Heart right ventricle (tissue), 16 donors: ENCODE results near the gene HAS3. TPM values are rescaled to one million over a fixed set of nuclear protein-coding genes. Genes with fewer than 3 reads are reported as not detected.

Experiments
- ATAC-seq, 8 donors: fragments of 200-7000 bp; cut with Tn5 transposase; one replicate each; pipeline ENCODE4 v1.9.1; 2020; ENCODE audit warnings: mild to moderate bottlenecking in 8 of 8, moderate library complexity in 8 of 8, moderate number of reproducible peaks in 1 of 8
- DNase-seq, 2 donors: peaks; one replicate each; pipeline ENCODE4 v3.0.0-alpha.2; 2020
- H3K27ac ChIP-seq, 10 donors: fragments of 200-600 bp; sonication (generic) in 2 of 10; one replicate each; pipeline versions ENCODE4 v1.5.0 to v1.8.0; 2020 to 2022; ENCODE audit warnings: mild to moderate bottlenecking in 3 of 10
- H3K27me3 ChIP-seq, 7 donors: fragments of 200-600 bp; one replicate each; pipeline ENCODE4 v1.8.0; 2021 to 2022; ENCODE audit warnings: mild to moderate bottlenecking in 2 of 7
- H3K36me3 ChIP-seq, 9 donors: fragments of 200-600 bp; sonication (generic) in 1 of 9; one replicate each; pipeline versions ENCODE4 v1.5.0 to v1.8.0; 2020 to 2022; ENCODE audit warnings: mild to moderate bottlenecking in 2 of 9
- H3K4me1 ChIP-seq, 9 donors: fragments of 200-600 bp; sonication (generic) in 1 of 9; one replicate each; pipeline versions ENCODE4 v1.5.0 to v1.8.0; 2020 to 2022; ENCODE audit warnings: mild to moderate bottlenecking in 4 of 9
- H3K4me3 ChIP-seq, 10 donors: fragments of 200-600 bp; sonication (generic) in 2 of 10; one replicate each; pipeline versions ENCODE4 v1.5.0 to v1.8.0; 2020 to 2022; ENCODE audit warnings: mild to moderate bottlenecking in 7 of 10, moderate library complexity in 2 of 10
- H3K9me3 ChIP-seq, 11 donors: fragments of 200-600 bp in 10 of 11; sonication (generic) in 2 of 11; one replicate each; pipeline versions ENCODE4 v1.5.0 to v1.8.0; 2013 to 2022; ENCODE audit warnings: mild to moderate bottlenecking in 2 of 11, control low read depth in 1 of 11, moderate library complexity in 1 of 11
- CTCF ChIP-seq, 9 donors: fragments of 200-600 bp; sonication (generic) in 2 of 9; IDR thresholded peaks; one replicate each; pipeline versions ENCODE4 v1.5.0 to v1.8.0; 2021 to 2022; ENCODE audit warnings: antibody characterized with exemption in 9 of 9, mild to moderate bottlenecking in 5 of 9, moderate library complexity in 1 of 9
- WGBS, 2 donors: extraction: QIAGEN DNeasy Blood & Tissue Kit; methylation state at CpG; one replicate each; pipeline ENCODE4 v1.1.7; 2013; ENCODE audit warnings: inconsistent platforms in 1 of 2; 5-methylcytosine and 5-hydroxymethylcytosine counted together
- intact Hi-C, 10 donors: fragments of 100-400 bp; cut with DNase I; formaldehyde crosslinking; loops; one replicate each; pipeline versions ENCODE4 v1.11.1 to v1.14.2; 2022
- polyA plus RNA-seq, 2 donors: library from polyadenylated mRNA; stranded (reverse); fragments of 200-250 nt; gene quantifications; one replicate each; pipeline ENCODE4 v1.2.3, GENCODE V29; 2013
- total RNA-seq, 10 donors: library from RNA; stranded (reverse); fragmentation: NEBNext Ultra II Directional in 3 of 10; extraction: Animal tissue kit (Norgen Biotek cat#: 25700) in 3 of 10; gene quantifications; one replicate each; pipeline versions ENCODE4 v1.2.1 to v1.2.4, GENCODE V29; 2021 to 2023
- donor health status: Arrhythmogenic right ventricular cardiomyopathy.
- donor health status: ischemic (EF 13 %, LVEDD 7.1; RV severe dilation, severe dysfunction).
- donor health status: healthy with polysubstance abuse.
- donor health status: DM: no; HTN: yes; CAD: no.
- donor health status: DM: no; HTN: no; CAD: no.
- donor health status: ischemic (EF 25% LVEDD 6.9; RV normal size, moderate dysfunction).
- donor health status: ischemic (EF 25% LVEDD 5.7; RV mildly dilated, moderate dysfunction).
- donor health status: healthy.
- donor health status: DM: yes; HTN: yes; CAD: no.
- donor health status: Ischemic cardiomyopathy.
- donor health status: ischemic (EF 35%, LVEDD 5.7; RV mildly dilated, moderate dysfunction).
- donor health status: nonischemic (EF 11% LVEDD 7.7; RV severe dilation, severe dysfunction).
- donor health status: DM: yes; HTN: yes; CAD: no.
- donor health status: PGD.
- donor health status: ischemic (EF 29% LVEDD 5.4; RV normal size, mild dysfunction).
- donor health status: nonischemic (EF 23%, LVEDD 6.1; RV moderate dilation, normal function).

Gene HAS3
- total and polyA plus RNA-seq, 12 donors, result 0.15 to 1.8 (median 0.38) TPM

- 81% methylated on average over 6 of the region's 6 CpGs for WGBS, 2 donors
- ATAC-seq, result no peak
These were observed 5.9 kb downstream of the HAS3 start for GRCh38 chr16:69111216-69111875.

GRCh38 chr16:69111876-69112230 lies 6.4 kb downstream of the HAS3 start:
- intact Hi-C loops, result loop anchor here in 4 of 10 donors (5.0 to 10.0 kb wide), 4 partner anchors 117 to 600 kb away; partner anchors contain the start of gene TANGO6 (in 1 of the 4)

More at GRCh38 chr16:69111216-69111875, 5.9 kb downstream of the HAS3 start:
- TF ChIP-seq CTCF (IDR thresholded peaks at IDR 0.05), result no peak
- DNase-seq, result no peak
- intact Hi-C loops, result loop anchor here in 4 of 10 donors (5.0 to 10.0 kb wide), 4 partner anchors 117 to 599 kb away; partner anchors contain the start of gene TANGO6 (in 1 of the 4)
- H3K27ac ChIP-seq, result no peak overlapping the region
- H3K27me3 ChIP-seq, result peaks cover 0 to 26% (median 0%) of the 10 kb centered on the region in 7 donors
- peaks cover 7 to 50% (median 31%) of the 10 kb centered on the region in 9 donors for H3K4me1 ChIP-seq
- peaks cover 0 to 51% (median 9%) of the 10 kb centered on the region in 9 donors for H3K36me3 ChIP-seq
- no peaks in the 10 kb centered on the region for H3K9me3 ChIP-seq
- no peak overlapping the region for H3K4me3 ChIP-seq

GRCh38 chr16:69112285-69113129 lies 7.1 kb downstream of the HAS3 start:
- Histone ChIP-seq H3K27me3 (peaks cover 0 to 15% (median 0%) of the 10 kb centered on the region in 7 donors), H3K36me3 (peaks cover 0 to 61% (median 9%) of the 10 kb centered on the region in 9 donors), H3K4me1 (peaks cover 9 to 50% (median 24%) of the 10 kb centered on the region in 9 donors), H3K27ac (no peak overlapping the region), H3K4me3 (no peak overlapping the region), H3K9me3 (no peaks in the 10 kb centered on the region)
- peak in 6 of 8 donors; percentile 39 to 63 (median 50) for ATAC-seq
- 57 to 59% methylated on average over 6 of the region's 6 CpGs for WGBS, 2 donors
- intact Hi-C loops, result loop anchor here in 4 of 10 donors (5.0 to 10.0 kb wide), 4 partner anchors 118 to 600 kb away; partner anchors contain the start of gene TANGO6 (in 1 of the 4)
- TF ChIP-seq CTCF (IDR thresholded peaks at IDR 0.05), result peak; percentile 23 to 78 (median 68)
- DNase-seq, result peak; percentile 45 to 62

More at GRCh38 chr16:69111876-69112230, 6.4 kb downstream of the HAS3 start:
- no peak for ATAC-seq
- DNase-seq, result no peak
- no peak for TF ChIP-seq CTCF (IDR thresholded peaks at IDR 0.05)
- H3K27me3 ChIP-seq, result peaks cover 0 to 21% (median 0%) of the 10 kb centered on the region in 7 donors
- peaks cover 0 to 55% (median 9%) of the 10 kb centered on the region in 9 donors for H3K36me3 ChIP-seq
- peaks cover 7 to 50% (median 31%) of the 10 kb centered on the region in 9 donors for H3K4me1 ChIP-seq
- H3K9me3 ChIP-seq, result no peaks in the 10 kb centered on the region
- 75 to 82% methylated on average over 5 of the region's 5 CpGs for WGBS, 2 donors
- no peak overlapping the region for H3K27ac ChIP-seq
- H3K4me3 ChIP-seq, result no peak overlapping the region

- no peak overlapping the region for H3K4me3 ChIP-seq
- TF ChIP-seq CTCF (IDR thresholded peaks at IDR 0.05), result no peak
- no peak for DNase-seq
- intact Hi-C loops, result loop anchor here in 4 of 10 donors (5.0 to 10.0 kb wide), 4 partner anchors 118 to 601 kb away; partner anchors contain the start of gene TANGO6 (in 1 of the 4)
- no peak for ATAC-seq
- H3K27me3 ChIP-seq, result peaks cover 0 to 7% (median 0%) of the 10 kb centered on the region in 7 donors
- WGBS, 2 donors, result 95 to 98% methylated on average over 7 of the region's 7 CpGs
- H3K9me3 ChIP-seq, result no peaks in the 10 kb centered on the region
- H3K27ac ChIP-seq, result no peak overlapping the region
- peaks cover 0 to 68% (median 9%) of the 10 kb centered on the region in 9 donors for H3K36me3 ChIP-seq
- H3K4me1 ChIP-seq, result peaks cover 6 to 50% (median 21%) of the 10 kb centered on the region in 9 donors
These were observed 7.8 kb downstream of the HAS3 start for GRCh38 chr16:69113216-69113615.
